HG03060 (cell line): Measurements from ENCODE around the gene RGS6.

Experiments used
- ATAC-seq: cut with Tn5 transposase; IDR thresholded peaks from one replicate; pipeline ENCODE4 v1.9.1; 2021; ENCODE audit warnings: low read depth, moderate number of reproducible peaks; ENCODE audit not compliant: unreplicated experiment

Gene RGS6

GRCh38 chr14:72613231-72613974, 681.2 kb downstream of the RGS6 start:
- ATAC-seq = no peak

DNA sequence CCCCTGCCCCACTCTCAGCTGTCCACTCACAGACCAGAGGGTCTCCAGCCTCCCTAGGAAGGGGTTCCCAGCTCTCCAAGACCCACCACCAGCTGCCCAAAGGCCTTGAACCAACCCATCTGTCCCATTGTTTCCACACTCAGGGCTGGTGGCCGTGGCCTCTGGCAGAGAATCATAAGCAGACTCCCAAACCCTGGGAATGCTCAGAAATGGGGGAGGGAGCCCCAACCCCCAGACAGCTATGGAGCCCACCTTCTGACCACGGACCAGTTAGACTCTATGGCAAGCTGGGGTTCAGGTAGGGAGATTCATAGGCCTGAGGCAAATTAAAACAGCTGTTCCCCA, 681.7 kb downstream of the RGS6 start:
- no peak for ATAC-seq

DNA sequence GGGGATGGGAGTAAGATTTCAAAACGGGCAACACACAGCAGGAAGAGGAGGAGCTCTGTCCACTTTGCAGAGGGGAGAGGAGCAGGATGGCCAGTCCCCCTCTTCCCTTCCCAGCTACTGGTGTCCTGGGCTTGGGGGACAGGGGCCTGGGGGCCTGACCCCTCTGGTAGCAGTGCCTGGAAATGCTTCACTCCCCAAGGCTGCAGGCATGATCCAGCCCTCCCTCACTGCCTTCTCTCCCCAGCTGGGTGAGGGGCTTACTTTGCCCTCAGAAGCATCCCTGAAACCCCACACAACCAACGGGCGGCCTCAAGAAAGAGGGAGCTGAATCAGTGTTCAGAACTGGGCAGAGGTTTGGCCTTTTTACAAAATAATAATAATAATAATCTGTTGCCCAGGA, 682.1 kb downstream of the RGS6 start:
- ATAC-seq = no peak

GRCh38 chr14:72614891-72615415, 682.7 kb downstream of the RGS6 start:
- ATAC-seq = no peak

DNA sequence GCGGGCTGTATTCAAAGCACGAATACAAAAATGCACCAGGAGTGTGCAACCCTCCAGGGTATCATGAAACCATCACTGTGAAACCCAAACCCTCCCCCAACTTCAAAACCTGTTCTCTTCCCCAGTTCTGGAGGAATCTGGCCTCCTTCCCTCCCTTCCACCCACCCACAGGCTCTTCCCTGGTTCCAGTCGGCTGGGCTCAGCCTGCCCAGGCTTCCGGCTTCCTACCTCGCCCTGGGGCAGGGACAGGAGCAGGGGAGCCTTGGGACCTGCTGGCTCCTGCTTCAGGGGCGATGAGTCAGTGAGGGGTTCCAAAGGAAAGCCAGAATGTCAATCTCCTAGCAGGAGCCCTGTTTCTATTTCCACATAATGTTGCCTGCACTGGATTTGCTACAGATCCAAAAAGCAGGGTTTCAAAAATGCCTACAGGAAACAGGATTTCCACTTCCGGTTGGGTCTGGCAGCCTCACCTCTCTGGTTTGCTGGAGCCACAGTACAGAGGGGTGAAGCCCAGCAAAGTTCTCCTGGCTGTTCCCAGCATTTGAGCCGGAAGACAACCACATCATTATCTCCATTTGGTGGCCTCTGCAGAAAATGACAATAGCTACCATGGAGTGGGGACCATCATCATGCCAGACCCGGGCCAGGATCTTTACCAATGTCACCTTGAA, 683.4 kb downstream of the RGS6 start:
- no peak for ATAC-seq
